LNCaP clone FGC (cell line): ENCODE results near the gene TEX28.
"Not testable (repeated sequence)": the region's sequence is repeated elsewhere in the genome, so short reads cannot be mapped to it uniquely, and the experiment has no call there.

ENCODE experiments used
- DNase-seq: peaks from one replicate; pipeline ENCODE4 v3.0.0-alpha.2; 2011; ENCODE audit warnings: low read depth
- H3K4me3 ChIP-seq: 2 replicates; pipeline ENCODE4 v1.5.1; 2011; ENCODE audit warnings: mild to moderate bottlenecking, low read depth, low read length, control low read depth
- CTCF ChIP-seq: IDR thresholded peaks from 2 replicates; pipeline ENCODE4 v1.5.1; 2012; ENCODE audit warnings: mild to moderate bottlenecking; ENCODE audit not compliant: control insufficient read depth, insufficient read depth; ENCODE audit errors: extremely low read depth

The TEX28 gene

GRCh38 chrX:154303476-154303875 lies 8.6 kb upstream of the TEX28 start:
- H3K4me3 ChIP-seq: no peak overlapping the region
- no peak for DNase-seq
- no peak for TF ChIP-seq CTCF

- not testable (repeated sequence) for H3K4me3 ChIP-seq, DNase-seq
Measured at GRCh38 chrX:154302998-154303397, 8.1 kb upstream of the TEX28 start.

- no peak overlapping the region for H3K4me3 ChIP-seq
- no peak for TF ChIP-seq CTCF
- no peak for DNase-seq
Measured at GRCh38 chrX:154300816-154301215, 5.9 kb upstream of the TEX28 start.

GRCh38 chrX:154298312-154298711 lies 3.4 kb upstream of the TEX28 start:
- TF ChIP-seq CTCF: no peak
- no peak for DNase-seq
- no peak overlapping the region for H3K4me3 ChIP-seq

- no peak overlapping the region for H3K4me3 ChIP-seq
- TF ChIP-seq CTCF: no peak
- DNase-seq: no peak
Measured at GRCh38 chrX:154296731-154297130, 1.8 kb upstream of the TEX28 start.

GRCh38 chrX:154295664-154296310 lies 863 bp upstream of the TEX28 start, which contains the start of gene TKTL1:
Gene TKTL1, plus strand, starts transcription at chrX:154295795. Its CDS starts 65 bp downstream, at chrX:154295860.
- DNase-seq: no peak
- no peak within 1 kb of the TSS for H3K4me3 ChIP-seq
- no peak for TF ChIP-seq CTCF

GRCh38 chrX:154286406-154286805 lies 8.5 kb downstream of the TEX28 start:
- H3K4me3 ChIP-seq, DNase-seq: not testable (repeated sequence)

- not testable (repeated sequence) for H3K4me3 ChIP-seq, DNase-seq
Measured at GRCh38 chrX:154284489-154285338, 10.2 kb downstream of the TEX28 start.

- not testable (repeated sequence) for DNase-seq, H3K4me3 ChIP-seq
Measured at GRCh38 chrX:154269245-154269644, 25.7 kb downstream of the TEX28 start.

GRCh38 chrX:154263072-154263471 lies 31.9 kb downstream of the TEX28 start:
- DNase-seq, H3K4me3 ChIP-seq: not testable (repeated sequence)

GRCh38 chrX:154258711-154259110 lies 36.2 kb downstream of the TEX28 start:
- DNase-seq, H3K4me3 ChIP-seq: not testable (repeated sequence)

- not testable (repeated sequence) for H3K4me3 ChIP-seq
Measured at GRCh38 chrX:154257282-154257681, 37.6 kb downstream of the TEX28 start, which contains the start of gene OPN1MW3. Gene OPN1MW3, plus strand, starts transcription at chrX:154257582. Its CDS starts 38 bp downstream, at chrX:154257620.

GRCh38 chrX:154248076-154248475 lies 46.8 kb downstream of the TEX28 start:
- not testable (repeated sequence) for DNase-seq

More at GRCh38 chrX:154257282-154257681, 37.6 kb downstream of the TEX28 start, which contains the start of gene OPN1MW3:
- DNase-seq: not testable (repeated sequence)

More at GRCh38 chrX:154248076-154248475, 46.8 kb downstream of the TEX28 start:
- H3K4me3 ChIP-seq: not testable (repeated sequence)
